ENCODE measurements around the gene FBXL7. TPM values are rescaled to one million over a fixed set of nuclear protein-coding genes. Genes with fewer than 3 reads are reported as not detected.

FBXL7 gene
- total and polyA plus RNA-seq, 2 experiments from 2014 or later: 4.5 to 15.2 TPM

DNA sequence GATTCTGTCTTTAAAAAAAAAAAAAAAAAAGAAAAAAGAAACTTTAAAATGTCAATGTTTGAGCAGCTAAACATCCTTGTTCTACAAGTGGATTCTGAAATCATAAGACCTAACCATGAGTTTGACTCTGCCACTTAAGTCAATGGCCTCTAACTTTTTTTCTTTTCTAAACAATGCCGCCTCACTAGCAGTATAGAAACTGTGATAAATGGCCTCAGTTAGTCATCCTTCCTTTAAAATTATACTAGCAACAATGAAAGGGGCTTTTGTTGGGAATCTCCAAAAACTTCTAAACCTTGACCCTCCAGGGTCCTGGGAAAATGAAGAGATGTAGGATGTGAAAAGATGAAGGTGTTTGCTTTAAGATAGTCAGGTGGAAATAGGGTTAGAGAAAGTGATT, 71.1 kb downstream of the FBXL7 start:
- Histone ChIP-seq H3K4me3 (no peak overlapping the region), H2AFZ (no peak overlapping the region), H3K27ac (ENCODE audit: low read depth) (no peak overlapping the region), H3K4me1 (ENCODE audit: insufficient read depth) (peaks cover 16% of the 10 kb centered on the region; the same call in 1 of the 2 replicates), H3F3A (replicated peaks; ENCODE audit: low read depth) (no peaks in the 10 kb centered on the region), H3K4me2 (no peak overlapping the region), H3K79me2 (replicated peaks; ENCODE audit: insufficient read depth) (peaks cover 48% of the 10 kb centered on the region), H3K36me3 (ENCODE audit: insufficient read depth) (no peaks in the 10 kb centered on the region), H3K27me3 (ENCODE audit: insufficient read depth) (no peaks in the 10 kb centered on the region), H3K9me2 (ENCODE audit: insufficient read depth) (no peaks in the 10 kb centered on the region), H4K20me1 (replicated peaks; ENCODE audit: insufficient read depth) (no peaks in the 10 kb centered on the region)
- no peak for ATAC-seq
- peaks cover 6% of the 10 kb centered on the region for H3K27me3 Mint-ChIP-seq (ENCODE audit: insufficient read depth, low read depth, poor library complexity)
- peaks cover 16% of the 10 kb centered on the region for H3K4me1 Mint-ChIP-seq
- DNase-seq (ENCODE audit: low spot score): no peak
- H3K9me3 Mint-ChIP-seq: no peaks in the 10 kb centered on the region; the same call in 2 of the 3 replicates
- H3K4me3 Mint-ChIP-seq: no peak overlapping the region
- H3K36me3 Mint-ChIP-seq (ENCODE audit: low read depth): no peaks in the 10 kb centered on the region; the same call in 2 of the 3 replicates
- H3K27ac Mint-ChIP-seq: no peak overlapping the region; the same call in 1 of the 2 replicates
- TF ChIP-seq STAT1 (IDR thresholded peaks at IDR 0.05; ENCODE audit: unreplicated experiment) (no peak), NANOG (IDR thresholded peaks at IDR 0.05; ENCODE audit: borderline replicate concordance) (no peak), EZH2phosphoT487 (IDR thresholded peaks at IDR 0.05; ENCODE audit: unreplicated experiment) (no peak), ZNF331 (CRISPR knock-in tag; IDR thresholded peaks at IDR 0.05; ENCODE audit: low read depth) (no peak), ZNF114 (CRISPR knock-in tag; IDR thresholded peaks at IDR 0.05) (no peak), JUNB (IDR thresholded peaks at IDR 0.05; ENCODE audit: unreplicated experiment) (no peak), CREB1 (CRISPR knock-in tag; IDR thresholded peaks at IDR 0.05; ENCODE audit: low read depth) (no peak), POLR2AphosphoS5 (IDR thresholded peaks at IDR 0.05; ENCODE audit: low read depth) (no peak), EZH2 (IDR thresholded peaks at IDR 0.05; ENCODE audit: low read depth, unreplicated experiment) (no peak)
- TF ChIP-seq, protein P1, sequence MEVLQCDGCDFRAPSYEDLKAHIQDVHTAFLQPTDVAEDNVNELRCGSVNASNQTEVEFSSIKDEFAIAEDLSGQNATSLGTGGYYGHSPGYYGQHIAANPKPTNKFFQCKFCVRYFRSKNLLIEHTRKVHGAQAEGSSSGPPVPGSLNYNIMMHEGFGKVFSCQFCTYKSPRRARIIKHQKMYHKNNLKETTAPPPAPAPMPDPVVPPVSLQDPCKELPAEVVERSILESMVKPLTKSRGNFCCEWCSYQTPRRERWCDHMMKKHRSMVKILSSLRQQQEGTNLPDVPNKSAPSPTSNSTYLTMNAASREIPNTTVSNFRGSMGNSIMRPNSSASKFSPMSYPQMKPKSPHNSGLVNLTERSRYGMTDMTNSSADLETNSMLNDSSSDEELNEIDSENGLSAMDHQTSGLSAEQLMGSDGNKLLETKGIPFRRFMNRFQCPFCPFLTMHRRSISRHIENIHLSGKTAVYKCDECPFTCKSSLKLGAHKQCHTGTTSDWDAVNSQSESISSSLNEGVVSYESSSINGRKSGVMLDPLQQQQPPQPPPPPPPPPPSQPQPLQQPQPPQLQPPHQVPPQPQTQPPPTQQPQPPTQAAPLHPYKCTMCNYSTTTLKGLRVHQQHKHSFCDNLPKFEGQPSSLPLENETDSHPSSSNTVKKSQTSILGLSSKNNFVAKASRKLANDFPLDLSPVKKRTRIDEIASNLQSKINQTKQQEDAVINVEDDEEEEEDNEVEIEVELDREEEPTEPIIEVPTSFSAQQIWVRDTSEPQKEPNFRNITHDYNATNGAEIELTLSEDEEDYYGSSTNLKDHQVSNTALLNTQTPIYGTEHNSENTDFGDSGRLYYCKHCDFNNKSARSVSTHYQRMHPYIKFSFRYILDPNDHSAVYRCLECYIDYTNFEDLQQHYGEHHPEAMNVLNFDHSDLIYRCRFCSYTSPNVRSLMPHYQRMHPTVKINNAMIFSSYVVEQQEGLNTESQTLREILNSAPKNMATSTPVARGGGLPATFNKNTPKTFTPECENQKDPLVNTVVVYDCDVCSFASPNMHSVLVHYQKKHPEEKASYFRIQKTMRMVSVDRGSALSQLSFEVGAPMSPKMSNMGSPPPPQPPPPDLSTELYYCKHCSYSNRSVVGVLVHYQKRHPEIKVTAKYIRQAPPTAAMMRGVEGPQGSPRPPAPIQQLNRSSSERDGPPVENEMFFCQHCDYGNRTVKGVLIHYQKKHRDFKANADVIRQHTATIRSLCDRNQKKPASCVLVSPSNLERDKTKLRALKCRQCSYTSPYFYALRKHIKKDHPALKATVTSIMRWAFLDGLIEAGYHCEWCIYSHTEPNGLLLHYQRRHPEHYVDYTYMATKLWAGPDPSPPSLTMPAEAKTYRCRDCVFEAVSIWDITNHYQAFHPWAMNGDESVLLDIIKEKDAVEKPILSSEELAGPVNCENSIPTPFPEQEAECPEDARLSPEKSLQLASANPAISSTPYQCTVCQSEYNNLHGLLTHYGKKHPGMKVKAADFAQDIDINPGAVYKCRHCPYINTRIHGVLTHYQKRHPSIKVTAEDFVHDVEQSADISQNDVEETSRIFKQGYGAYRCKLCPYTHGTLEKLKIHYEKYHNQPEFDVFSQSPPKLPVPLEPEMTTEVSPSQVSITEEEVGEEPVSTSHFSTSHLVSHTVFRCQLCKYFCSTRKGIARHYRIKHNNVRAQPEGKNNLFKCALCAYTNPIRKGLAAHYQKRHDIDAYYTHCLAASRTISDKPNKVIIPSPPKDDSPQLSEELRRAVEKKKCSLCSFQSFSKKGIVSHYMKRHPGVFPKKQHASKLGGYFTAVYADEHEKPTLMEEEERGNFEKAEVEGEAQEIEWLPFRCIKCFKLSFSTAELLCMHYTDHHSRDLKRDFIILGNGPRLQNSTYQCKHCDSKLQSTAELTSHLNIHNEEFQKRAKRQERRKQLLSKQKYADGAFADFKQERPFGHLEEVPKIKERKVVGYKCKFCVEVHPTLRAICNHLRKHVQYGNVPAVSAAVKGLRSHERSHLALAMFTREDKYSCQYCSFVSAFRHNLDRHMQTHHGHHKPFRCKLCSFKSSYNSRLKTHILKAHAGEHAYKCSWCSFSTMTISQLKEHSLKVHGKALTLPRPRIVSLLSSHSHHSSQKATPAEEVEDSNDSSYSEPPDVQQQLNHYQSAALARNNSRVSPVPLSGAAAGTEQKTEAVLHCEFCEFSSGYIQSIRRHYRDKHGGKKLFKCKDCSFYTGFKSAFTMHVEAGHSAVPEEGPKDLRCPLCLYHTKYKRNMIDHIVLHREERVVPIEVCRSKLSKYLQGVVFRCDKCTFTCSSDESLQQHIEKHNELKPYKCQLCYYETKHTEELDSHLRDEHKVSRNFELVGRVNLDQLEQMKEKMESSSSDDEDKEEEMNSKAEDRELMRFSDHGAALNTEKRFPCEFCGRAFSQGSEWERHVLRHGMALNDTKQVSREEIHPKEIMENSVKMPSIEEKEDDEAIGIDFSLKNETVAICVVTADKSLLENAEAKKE (CRISPR knock-in tag; IDR thresholded peaks at IDR 0.05): no peak
- TF ChIP-seq, protein P2, sequence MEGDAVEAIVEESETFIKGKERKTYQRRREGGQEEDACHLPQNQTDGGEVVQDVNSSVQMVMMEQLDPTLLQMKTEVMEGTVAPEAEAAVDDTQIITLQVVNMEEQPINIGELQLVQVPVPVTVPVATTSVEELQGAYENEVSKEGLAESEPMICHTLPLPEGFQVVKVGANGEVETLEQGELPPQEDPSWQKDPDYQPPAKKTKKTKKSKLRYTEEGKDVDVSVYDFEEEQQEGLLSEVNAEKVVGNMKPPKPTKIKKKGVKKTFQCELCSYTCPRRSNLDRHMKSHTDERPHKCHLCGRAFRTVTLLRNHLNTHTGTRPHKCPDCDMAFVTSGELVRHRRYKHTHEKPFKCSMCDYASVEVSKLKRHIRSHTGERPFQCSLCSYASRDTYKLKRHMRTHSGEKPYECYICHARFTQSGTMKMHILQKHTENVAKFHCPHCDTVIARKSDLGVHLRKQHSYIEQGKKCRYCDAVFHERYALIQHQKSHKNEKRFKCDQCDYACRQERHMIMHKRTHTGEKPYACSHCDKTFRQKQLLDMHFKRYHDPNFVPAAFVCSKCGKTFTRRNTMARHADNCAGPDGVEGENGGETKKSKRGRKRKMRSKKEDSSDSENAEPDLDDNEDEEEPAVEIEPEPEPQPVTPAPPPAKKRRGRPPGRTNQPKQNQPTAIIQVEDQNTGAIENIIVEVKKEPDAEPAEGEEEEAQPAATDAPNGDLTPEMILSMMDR (conservative IDR thresholded peaks at IDR 0.05; ENCODE audit: low read depth in 2 of 2): no peak
- TF ChIP-seq, protein P3, sequence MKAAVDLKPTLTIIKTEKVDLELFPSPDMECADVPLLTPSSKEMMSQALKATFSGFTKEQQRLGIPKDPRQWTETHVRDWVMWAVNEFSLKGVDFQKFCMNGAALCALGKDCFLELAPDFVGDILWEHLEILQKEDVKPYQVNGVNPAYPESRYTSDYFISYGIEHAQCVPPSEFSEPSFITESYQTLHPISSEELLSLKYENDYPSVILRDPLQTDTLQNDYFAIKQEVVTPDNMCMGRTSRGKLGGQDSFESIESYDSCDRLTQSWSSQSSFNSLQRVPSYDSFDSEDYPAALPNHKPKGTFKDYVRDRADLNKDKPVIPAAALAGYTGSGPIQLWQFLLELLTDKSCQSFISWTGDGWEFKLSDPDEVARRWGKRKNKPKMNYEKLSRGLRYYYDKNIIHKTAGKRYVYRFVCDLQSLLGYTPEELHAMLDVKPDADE (IDR thresholded peaks at IDR 0.05): no peak
- TF ChIP-seq, protein P4, sequence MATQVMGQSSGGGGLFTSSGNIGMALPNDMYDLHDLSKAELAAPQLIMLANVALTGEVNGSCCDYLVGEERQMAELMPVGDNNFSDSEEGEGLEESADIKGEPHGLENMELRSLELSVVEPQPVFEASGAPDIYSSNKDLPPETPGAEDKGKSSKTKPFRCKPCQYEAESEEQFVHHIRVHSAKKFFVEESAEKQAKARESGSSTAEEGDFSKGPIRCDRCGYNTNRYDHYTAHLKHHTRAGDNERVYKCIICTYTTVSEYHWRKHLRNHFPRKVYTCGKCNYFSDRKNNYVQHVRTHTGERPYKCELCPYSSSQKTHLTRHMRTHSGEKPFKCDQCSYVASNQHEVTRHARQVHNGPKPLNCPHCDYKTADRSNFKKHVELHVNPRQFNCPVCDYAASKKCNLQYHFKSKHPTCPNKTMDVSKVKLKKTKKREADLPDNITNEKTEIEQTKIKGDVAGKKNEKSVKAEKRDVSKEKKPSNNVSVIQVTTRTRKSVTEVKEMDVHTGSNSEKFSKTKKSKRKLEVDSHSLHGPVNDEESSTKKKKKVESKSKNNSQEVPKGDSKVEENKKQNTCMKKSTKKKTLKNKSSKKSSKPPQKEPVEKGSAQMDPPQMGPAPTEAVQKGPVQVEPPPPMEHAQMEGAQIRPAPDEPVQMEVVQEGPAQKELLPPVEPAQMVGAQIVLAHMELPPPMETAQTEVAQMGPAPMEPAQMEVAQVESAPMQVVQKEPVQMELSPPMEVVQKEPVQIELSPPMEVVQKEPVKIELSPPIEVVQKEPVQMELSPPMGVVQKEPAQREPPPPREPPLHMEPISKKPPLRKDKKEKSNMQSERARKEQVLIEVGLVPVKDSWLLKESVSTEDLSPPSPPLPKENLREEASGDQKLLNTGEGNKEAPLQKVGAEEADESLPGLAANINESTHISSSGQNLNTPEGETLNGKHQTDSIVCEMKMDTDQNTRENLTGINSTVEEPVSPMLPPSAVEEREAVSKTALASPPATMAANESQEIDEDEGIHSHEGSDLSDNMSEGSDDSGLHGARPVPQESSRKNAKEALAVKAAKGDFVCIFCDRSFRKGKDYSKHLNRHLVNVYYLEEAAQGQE (IDR thresholded peaks at IDR 0.05; ENCODE audit: unreplicated experiment): no peak
